Glomerular endothelial cell (primary cell): ENCODE results near the gene UNCX. TPM values are rescaled to one million over a fixed set of nuclear protein-coding genes. Genes with fewer than 3 reads are reported as not detected.
"Not testable (repeated sequence)": the region's sequence is repeated elsewhere in the genome, so short reads cannot be mapped to it uniquely, and the experiment has no call there.

Experiments used
- DNase-seq: peaks from one replicate; pipeline ENCODE4 v3.0.0-alpha.2; 2011; ENCODE audit warnings: low read depth, low spot score; ENCODE audit errors: extremely low read depth
- total RNA-seq: library from RNA; depleted of rRNA; stranded (reverse); fragments of >200 nt; gene quantifications from 2 replicates; pipeline ENCODE4 v1.2.3, GENCODE V29; 2015

Gene UNCX
- total RNA-seq, 1 donor from 2014 or later: not detected

GRCh38 chr7:1255080-1255816 is 22.6 kb downstream of the UNCX start:
- DNase-seq: no peak

GRCh38 chr7:1255817-1256340 is 23.2 kb downstream of the UNCX start:
- no peak for DNase-seq

- no peak for DNase-seq
Measured at GRCh38 chr7:1256621-1257020, 23.9 kb downstream of the UNCX start.

GRCh38 chr7:1257221-1257620 is 24.5 kb downstream of the UNCX start:
- DNase-seq: no peak

GRCh38 chr7:1257863-1258262 is 25.2 kb downstream of the UNCX start:
- DNase-seq: no peak

GRCh38 chr7:1259621-1260243 is 27.1 kb downstream of the UNCX start:
- no peak for DNase-seq

GRCh38 chr7:1260244-1260635 is 27.6 kb downstream of the UNCX start:
- DNase-seq: no peak

GRCh38 chr7:1261036-1261435 is 28.4 kb downstream of the UNCX start:
- not testable (repeated sequence) for DNase-seq

- no peak for DNase-seq
Measured at GRCh38 chr7:1262441-1262840, 29.8 kb downstream of the UNCX start.

GRCh38 chr7:1263391-1263951 is 30.8 kb downstream of the UNCX start:
- no peak for DNase-seq

- DNase-seq: no peak
Measured at GRCh38 chr7:1264345-1265280, 31.9 kb downstream of the UNCX start.

- DNase-seq: no peak
Measured at GRCh38 chr7:1267016-1267900, 34.6 kb downstream of the UNCX start.

GRCh38 chr7:1268076-1268815 is 35.6 kb downstream of the UNCX start:
- DNase-seq: no peak

- no peak for DNase-seq
Measured at GRCh38 chr7:1268866-1269265, 36.2 kb downstream of the UNCX start.

GRCh38 chr7:1269336-1269890 is 36.7 kb downstream of the UNCX start:
- no peak for DNase-seq

GRCh38 chr7:1270181-1270580 is 37.5 kb downstream of the UNCX start:
- no peak for DNase-seq

GRCh38 chr7:1271046-1271445 is 38.4 kb downstream of the UNCX start:
- no peak for DNase-seq

GRCh38 chr7:1271656-1272055 is 39.0 kb downstream of the UNCX start:
- DNase-seq: no peak

- not testable (repeated sequence) for DNase-seq
Measured at GRCh38 chr7:1272136-1272535, 39.5 kb downstream of the UNCX start.
